Right ventricle myocardium inferior (tissue), 1 donor: ENCODE data around the gene STEAP1B. TPM values are rescaled to one million over a fixed set of nuclear protein-coding genes. Genes with fewer than 3 reads are reported as not detected.
"Not testable (repeated sequence)": the region's sequence is repeated elsewhere in the genome, so short reads cannot be mapped to it uniquely, and the experiment has no call there.

Experiments
- ATAC-seq: fragments of 200-7000 bp; cut with Tn5 transposase; one replicate; pipeline ENCODE4 v1.9.1; 2020; ENCODE audit warnings: mild to moderate bottlenecking, moderate library complexity
- DNase-seq: peaks from one replicate; pipeline ENCODE4 v3.0.0; 2021; ENCODE audit errors: missing footprints
- intact Hi-C: fragments of 100-400 bp; cut with DNase I; formaldehyde crosslinking; loops from one replicate; pipeline ENCODE4 v1.11.0; 2022
- total RNA-seq: library from RNA; stranded (reverse); fragmentation: NEBNext Ultra II Directional; extraction: Animal tissue kit (Norgen Biotek cat#: 25700); gene quantifications from one replicate; pipeline ENCODE4 v1.2.1, GENCODE V29; 2021
- donor health status: DM: no; HTN: yes; CAD: no; lungs with severe emphysema.

Gene STEAP1B
- total RNA-seq, 1 donor from 2014 or later: not detected

DNA sequence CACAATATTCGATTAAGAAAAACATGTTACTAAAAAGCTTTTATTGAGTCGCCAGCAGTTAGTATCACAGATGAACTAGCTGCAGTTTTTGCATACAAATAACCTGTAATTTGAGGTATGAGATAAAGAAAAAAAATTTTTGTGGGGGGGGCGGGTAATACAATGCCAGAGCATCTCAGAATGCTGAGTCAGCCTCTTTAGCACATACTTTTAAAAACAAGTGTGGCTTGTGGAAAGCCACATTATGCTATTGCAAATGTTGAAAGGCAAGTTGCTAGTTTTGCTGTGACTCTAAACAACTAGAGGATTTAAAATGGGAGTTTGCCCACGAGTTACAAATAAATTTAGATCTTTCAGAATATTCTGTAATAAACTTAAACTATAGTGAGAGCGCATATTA lies 2.1 kb upstream of the STEAP1B start:
- DNase-seq, ATAC-seq, intact Hi-C loops: not testable (repeated sequence)

DNA sequence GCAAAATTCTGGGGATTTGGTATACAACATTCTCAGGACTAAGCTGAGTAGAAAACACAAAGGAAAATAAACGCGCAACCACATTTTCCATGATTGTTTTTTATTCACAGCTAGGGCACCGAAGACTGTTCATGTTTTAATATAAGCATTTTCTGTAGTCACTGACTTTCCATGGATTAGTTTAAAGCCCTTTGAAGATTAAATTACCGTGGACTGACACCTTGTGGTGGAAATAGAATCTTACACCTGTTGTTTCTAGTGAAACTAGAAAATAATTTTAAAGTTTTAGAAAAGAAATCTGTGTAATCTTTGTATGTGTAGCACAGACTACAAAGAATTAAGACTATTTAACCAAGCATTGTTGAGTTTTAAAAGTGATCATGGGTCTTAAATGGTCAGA lies 1.3 kb upstream of the STEAP1B start:
- ATAC-seq, intact Hi-C loops, DNase-seq: not testable (repeated sequence)

GRCh38 chr7:22499044-22499443 lies 944 bp downstream of the STEAP1B start:
- no peak for ATAC-seq
- intact Hi-C loops: no loop called here
- DNase-seq: no peak

GRCh38 chr7:22496912-22497311 lies 3.1 kb downstream of the STEAP1B start:
- intact Hi-C loops, DNase-seq, ATAC-seq: not testable (repeated sequence)

DNA sequence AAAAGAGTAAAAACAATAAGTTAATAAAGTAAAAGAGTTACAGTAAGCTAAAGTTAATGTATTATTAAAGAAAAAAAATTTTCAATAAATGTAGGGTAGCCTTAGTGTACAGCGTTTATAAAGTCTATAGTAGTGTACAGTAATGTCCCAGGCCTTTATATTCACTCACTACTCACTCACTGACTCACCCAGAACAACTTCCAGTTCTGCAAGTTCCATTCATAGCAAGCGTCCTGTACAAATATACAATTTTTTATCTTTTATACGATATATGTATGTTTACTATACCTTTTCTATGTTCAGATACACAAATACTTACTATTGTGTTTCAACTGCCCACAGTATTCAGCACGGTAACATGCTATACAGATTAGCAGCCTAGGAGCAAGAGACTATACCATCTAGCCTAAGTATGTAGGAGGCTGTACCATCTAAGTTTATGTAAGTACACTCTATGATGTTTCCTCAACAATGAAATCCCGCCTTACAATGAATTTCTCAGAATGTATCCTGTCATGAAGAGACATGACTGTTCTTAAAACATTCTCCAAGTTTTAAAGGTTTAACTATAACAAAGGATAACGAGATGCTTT lies 3.6 kb downstream of the STEAP1B start:
- intact Hi-C loops, ATAC-seq, DNase-seq: not testable (repeated sequence)

DNA sequence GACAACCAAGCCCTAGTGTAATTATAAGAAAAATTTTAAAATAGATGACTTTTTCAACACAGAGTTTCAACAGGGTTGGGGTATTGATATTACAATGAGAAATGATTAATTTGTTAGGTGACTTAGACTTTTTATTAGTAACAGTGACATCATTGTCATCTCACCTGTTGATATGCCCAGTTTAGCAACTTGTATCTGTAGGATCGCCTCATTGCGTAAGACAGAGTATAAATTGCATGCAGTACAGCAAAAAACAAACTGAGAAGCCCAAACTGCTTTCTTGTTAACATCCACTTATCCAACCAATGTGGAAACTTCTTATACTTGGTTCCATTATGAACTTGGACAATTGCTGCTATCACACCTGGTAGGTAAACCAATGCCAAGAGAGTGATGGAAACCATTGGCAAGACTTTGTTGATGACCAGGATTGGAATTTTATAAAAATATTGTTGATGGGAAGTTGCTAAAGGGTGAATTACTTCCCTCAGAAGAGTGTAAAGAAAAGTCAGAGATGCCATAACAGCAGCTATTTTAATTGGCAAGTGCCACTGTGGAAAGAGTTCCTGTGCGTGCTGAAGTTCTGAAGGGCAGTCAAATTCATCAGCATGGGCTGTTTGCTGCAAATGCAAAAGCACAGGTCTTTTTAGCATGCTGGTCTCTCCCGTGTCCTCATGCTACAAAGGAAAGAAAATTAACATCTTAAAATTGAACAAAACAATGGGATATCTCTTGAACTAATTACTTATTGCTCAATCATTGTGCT lies 6.6 kb downstream of the STEAP1B start:
- DNase-seq, ATAC-seq, intact Hi-C loops: not testable (repeated sequence)

- ATAC-seq (no peak), DNase-seq (no peak)
- intact Hi-C loops: loop anchor here (1.0 to 5.0 kb wide), 2 partner anchors 192 to 379 kb away; no protein-coding TSS in a partner anchor
Measured at GRCh38 chr7:22488643-22489462, 11.1 kb downstream of the STEAP1B start.

GRCh38 chr7:22487978-22488642 lies 11.9 kb downstream of the STEAP1B start:
- intact Hi-C loops: loop anchor here (5.0 kb wide), 1 partner anchor 191 kb away; no protein-coding TSS in a partner anchor
- DNase-seq (no peak), ATAC-seq (no peak)

- intact Hi-C loops: loop anchor here (5.0 kb wide), 1 partner anchor 189 kb away; no protein-coding TSS in a partner anchor
- ATAC-seq (no peak), DNase-seq (no peak)
Measured at GRCh38 chr7:22486597-22486996, 13.4 kb downstream of the STEAP1B start.

DNA sequence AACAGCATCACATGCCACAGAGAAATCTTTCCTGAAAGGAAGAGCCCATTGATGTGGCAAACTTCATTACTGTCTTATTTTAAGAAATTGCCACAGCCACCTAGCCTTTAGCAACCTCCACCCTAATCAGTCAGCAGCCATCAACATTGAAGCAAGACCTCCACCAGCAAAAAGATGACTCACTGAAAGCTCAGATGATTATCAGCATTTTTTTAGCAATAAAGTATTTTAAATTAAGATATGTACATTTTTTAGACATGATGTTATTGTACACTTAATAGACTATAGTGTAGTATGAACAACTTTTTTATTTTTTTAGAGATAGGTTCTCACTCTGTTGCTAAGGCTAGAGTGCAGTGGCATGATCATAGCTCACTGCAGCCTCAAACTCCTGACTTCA lies 14.8 kb downstream of the STEAP1B start:
- ATAC-seq: no peak
- intact Hi-C loops: loop anchor here (5.0 kb wide), 1 partner anchor 188 kb away; no protein-coding TSS in a partner anchor
- no peak for DNase-seq

DNA sequence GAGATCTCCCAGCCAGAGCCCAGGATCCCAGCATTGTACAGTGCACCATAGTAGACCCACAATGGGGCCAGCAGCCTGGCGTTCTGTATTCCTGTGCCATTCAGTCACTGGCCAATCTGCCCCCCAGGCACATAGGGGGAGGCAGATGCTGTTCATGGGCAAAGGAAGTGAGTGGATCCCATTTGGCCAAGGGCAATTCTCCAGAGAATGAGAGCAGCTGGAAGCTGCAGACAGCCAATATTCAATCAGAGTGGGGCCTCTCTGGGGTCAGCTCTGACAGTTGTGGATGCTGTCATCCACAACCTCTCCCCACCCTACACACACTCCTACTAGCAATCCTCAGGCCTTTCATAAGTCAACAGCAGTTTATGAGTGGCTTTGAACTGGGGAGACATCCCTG lies 17.5 kb downstream of the STEAP1B start:
- no peak for ATAC-seq
- no peak for DNase-seq
- intact Hi-C loops: loop anchor here (5.0 kb wide), 2 partner anchors 35 to 50 kb away; no protein-coding TSS in a partner anchor

DNA sequence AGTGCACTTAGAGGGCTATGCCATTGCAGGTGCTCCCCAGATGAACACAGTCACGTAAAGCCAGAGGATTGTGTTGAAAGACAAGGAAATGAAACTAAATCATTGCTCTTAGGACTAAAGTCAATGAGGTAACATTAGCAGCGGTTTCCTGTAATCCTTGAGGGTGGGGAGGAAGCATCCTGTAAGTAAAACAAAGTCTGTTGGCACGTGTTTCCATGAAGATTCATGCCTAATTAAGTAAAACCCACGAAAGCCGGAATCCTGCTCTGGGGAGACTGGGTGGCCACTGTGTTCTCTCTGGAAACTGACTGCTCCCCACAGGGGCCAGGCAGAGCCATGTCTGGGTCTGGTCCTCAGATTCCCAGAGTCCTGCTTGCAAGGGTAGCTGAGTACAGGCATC lies 18.3 kb downstream of the STEAP1B start:
- intact Hi-C loops: loop anchor here (5.0 kb wide), 2 partner anchors 34 to 49 kb away; no protein-coding TSS in a partner anchor
- DNase-seq: no peak
- no peak for ATAC-seq

GRCh38 chr7:22480523-22481075 lies 19.4 kb downstream of the STEAP1B start:
- DNase-seq (no peak), ATAC-seq (no peak)
- intact Hi-C loops: loop anchor here (5.0 kb wide), 2 partner anchors 33 to 48 kb away; no protein-coding TSS in a partner anchor

DNA sequence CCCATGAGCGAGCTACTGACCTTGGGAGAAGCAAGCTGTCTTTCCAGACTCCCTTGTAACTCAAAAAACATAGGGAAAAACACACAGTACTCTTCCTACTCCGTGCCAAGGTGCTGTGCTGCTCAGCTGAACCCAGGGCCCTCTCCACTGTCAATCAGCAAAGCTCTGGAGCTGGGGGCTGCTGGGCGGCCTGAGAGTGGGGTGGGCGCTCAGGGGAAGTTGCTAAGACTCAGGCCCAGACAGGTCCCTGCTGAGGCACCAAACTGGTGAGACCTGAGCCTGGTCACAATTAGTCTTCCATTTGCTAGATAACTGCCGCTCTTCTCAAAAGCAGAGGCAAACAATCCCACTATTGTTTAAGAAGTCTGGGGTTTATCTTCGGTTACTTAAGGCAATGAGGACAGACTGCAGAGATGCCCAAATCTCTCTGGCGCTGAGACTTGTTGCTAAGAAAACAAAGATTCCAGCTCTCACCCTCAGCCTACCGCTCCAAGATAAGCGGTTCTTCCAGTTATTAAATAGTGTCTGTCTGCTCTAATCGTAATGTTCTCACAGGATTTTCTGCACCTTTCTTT lies 22.0 kb downstream of the STEAP1B start:
- DNase-seq (no peak), ATAC-seq (peak; percentile 32)
- intact Hi-C loops: no loop called here

DNA sequence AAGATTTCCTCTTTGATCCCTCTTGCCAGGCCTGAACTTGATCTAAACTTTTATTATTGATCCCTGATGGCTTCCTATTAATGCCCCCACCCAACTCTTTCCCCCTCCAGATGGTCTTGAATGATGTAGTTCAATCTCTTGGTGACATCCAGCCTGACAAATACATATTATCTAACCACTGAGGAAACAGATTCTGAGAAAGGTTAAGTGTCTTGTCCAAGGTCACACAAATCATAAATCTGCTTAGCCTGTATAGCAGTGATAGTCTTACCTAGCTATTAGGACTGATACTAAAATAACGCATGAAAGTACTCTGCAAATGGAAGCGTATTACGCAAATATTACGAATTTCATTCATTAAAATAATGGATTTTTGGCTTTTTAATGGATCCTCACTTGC lies 22.7 kb downstream of the STEAP1B start:
- DNase-seq (no peak), ATAC-seq (no peak)
- intact Hi-C loops: no loop called here

- DNase-seq: no peak
- ATAC-seq: no peak
- intact Hi-C loops: no loop called here
Measured at GRCh38 chr7:22476824-22477223, 23.2 kb downstream of the STEAP1B start.

DNA sequence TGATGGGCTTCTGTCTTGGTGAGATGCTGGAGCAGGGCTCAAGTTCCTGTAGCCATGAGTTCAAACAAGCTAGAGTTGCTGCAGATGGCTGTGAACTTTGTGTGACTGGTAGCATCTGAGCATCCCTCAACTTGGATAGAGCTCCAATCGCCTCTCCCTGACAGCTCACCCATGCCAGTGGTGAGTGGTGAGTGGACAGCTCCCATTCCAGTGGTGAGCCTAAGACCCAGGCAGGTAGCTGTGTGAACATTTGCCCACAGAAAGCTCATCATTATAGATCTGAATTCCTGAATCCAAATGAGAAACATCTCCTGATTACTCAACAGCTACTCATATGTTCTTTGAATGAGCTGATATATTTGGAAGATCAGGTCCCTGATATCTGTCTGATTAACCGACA lies 25.3 kb downstream of the STEAP1B start:
- DNase-seq (no peak), ATAC-seq (no peak)
- intact Hi-C loops: no loop called here

GRCh38 chr7:22470981-22471380 lies 29.0 kb downstream of the STEAP1B start:
- intact Hi-C loops: no loop called here
- DNase-seq (no peak), ATAC-seq (no peak)
